Stomach smooth muscle (tissue), 2 donors: ENCODE measurements around the gene TMEM252.

Experiments
- H3K27ac ChIP-seq: one replicate; pipeline ENCODE4 v1.7.0; 2013; ENCODE audit warnings: mild to moderate bottlenecking, low read length, inconsistent platforms
- H3K27me3 ChIP-seq, 2 donors: one replicate each; pipeline ENCODE4 v1.7.0; 2013; ENCODE audit warnings: low read length in 2 of 2; ENCODE audit not compliant: insufficient read depth in 2 of 2, control insufficient read depth in 1 of 2
- H3K36me3 ChIP-seq, 2 donors: one replicate each; pipeline ENCODE4 v1.7.0; 2013; ENCODE audit warnings: low read length in 2 of 2; ENCODE audit not compliant: control insufficient read depth in 2 of 2, insufficient read depth in 2 of 2
- H3K4me1 ChIP-seq: one replicate; pipeline ENCODE4 v1.7.0; 2013; ENCODE audit warnings: low read length; ENCODE audit not compliant: control insufficient read depth, insufficient read depth
- H3K4me3 ChIP-seq, 2 donors: one replicate each; pipeline ENCODE4 v1.7.0; 2013; ENCODE audit warnings: low read length in 2 of 2
- H3K9ac ChIP-seq, 2 donors: one replicate each; pipeline ENCODE4 v1.7.0; 2013; ENCODE audit warnings: low read length in 2 of 2, mild to moderate bottlenecking in 1 of 2
- H3K9me3 ChIP-seq, 2 donors: one replicate each; pipeline ENCODE4 v1.7.0; 2013; ENCODE audit warnings: low read length in 2 of 2; ENCODE audit not compliant: control insufficient read depth in 2 of 2
- donor health status: healthy.
- donor health status: Pancreatic carcinoma.

TMEM252 gene

GRCh38 chr9:68560071-68560844 lies 19.6 kb upstream of the TMEM252 start:
- H3K9me3 ChIP-seq, result no peaks in the 10 kb centered on the region
- no peaks in the 10 kb centered on the region for H3K36me3 ChIP-seq
- H3K4me1 ChIP-seq, result peaks cover 12% of the 10 kb centered on the region
- H3K27me3 ChIP-seq, result no peaks in the 10 kb centered on the region
- no peak overlapping the region for H3K4me3 ChIP-seq
- H3K9ac ChIP-seq, result no peak overlapping the region
- H3K27ac ChIP-seq, result peak overlapping the region; percentile 41

GRCh38 chr9:68558545-68558944 lies 17.9 kb upstream of the TMEM252 start:
- H3K9ac ChIP-seq, result no peak overlapping the region
- no peak overlapping the region for H3K27ac ChIP-seq
- no peaks in the 10 kb centered on the region for H3K27me3 ChIP-seq
- H3K36me3 ChIP-seq, result no peaks in the 10 kb centered on the region
- H3K4me3 ChIP-seq, result no peak overlapping the region
- H3K9me3 ChIP-seq, result no peaks in the 10 kb centered on the region
- H3K4me1 ChIP-seq, result peaks cover 9% of the 10 kb centered on the region

GRCh38 chr9:68555437-68556150 lies 14.9 kb upstream of the TMEM252 start:
- Histone ChIP-seq H3K36me3 (no peaks in the 10 kb centered on the region), H3K4me1 (peaks cover 4% of the 10 kb centered on the region), H3K27me3 (no peaks in the 10 kb centered on the region), H3K27ac (no peak overlapping the region), H3K9ac (no peak overlapping the region), H3K9me3 (no peaks in the 10 kb centered on the region), H3K4me3 (no peak overlapping the region)

- Histone ChIP-seq H3K9ac (no peak overlapping the region), H3K4me3 (no peak overlapping the region), H3K27ac (peak overlapping the region; percentile 7)
Observed at GRCh38 chr9:68552700-68553476, 12.2 kb upstream of the TMEM252 start.

GRCh38 chr9:68551191-68551590 lies 10.5 kb upstream of the TMEM252 start:
- no peaks in the 10 kb centered on the region for H3K27me3 ChIP-seq
- H3K36me3 ChIP-seq, result no peaks in the 10 kb centered on the region
- H3K9ac ChIP-seq, result no peak overlapping the region
- peaks cover 3% of the 10 kb centered on the region for H3K4me1 ChIP-seq
- peaks cover 0 to 2% of the 10 kb centered on the region in 2 donors for H3K9me3 ChIP-seq
- no peak overlapping the region for H3K27ac ChIP-seq
- no peak overlapping the region for H3K4me3 ChIP-seq

More at GRCh38 chr9:68552700-68553476, 12.2 kb upstream of the TMEM252 start:
- Histone ChIP-seq H3K4me1 (no peaks in the 10 kb centered on the region), H3K9me3 (no peaks in the 10 kb centered on the region), H3K27me3 (no peaks in the 10 kb centered on the region), H3K36me3 (no peaks in the 10 kb centered on the region)

GRCh38 chr9:68548241-68548640 lies 7.6 kb upstream of the TMEM252 start:
- H3K27me3 ChIP-seq, result no peaks in the 10 kb centered on the region
- peaks cover 0 to 2% of the 10 kb centered on the region in 2 donors for H3K9me3 ChIP-seq
- H3K36me3 ChIP-seq, result no peaks in the 10 kb centered on the region
- no peak overlapping the region for H3K4me3 ChIP-seq
- peaks cover 3% of the 10 kb centered on the region for H3K4me1 ChIP-seq
- no peak overlapping the region for H3K27ac ChIP-seq
- no peak overlapping the region for H3K9ac ChIP-seq

GRCh38 chr9:68547417-68547816 lies 6.7 kb upstream of the TMEM252 start:
- no peak overlapping the region for H3K9ac ChIP-seq
- no peak overlapping the region for H3K27ac ChIP-seq
- peaks cover 3% of the 10 kb centered on the region for H3K4me1 ChIP-seq
- no peak overlapping the region for H3K4me3 ChIP-seq
- H3K9me3 ChIP-seq, result peaks cover 0 to 2% of the 10 kb centered on the region in 2 donors
- no peaks in the 10 kb centered on the region for H3K27me3 ChIP-seq
- H3K36me3 ChIP-seq, result no peaks in the 10 kb centered on the region

- H3K9me3 ChIP-seq, result peaks cover 0 to 2% of the 10 kb centered on the region in 2 donors
- H3K27me3 ChIP-seq, result no peaks in the 10 kb centered on the region
- peaks cover 7% of the 10 kb centered on the region for H3K4me1 ChIP-seq
- H3K4me3 ChIP-seq, result no peak overlapping the region
- peak overlapping the region; percentile 55 for H3K27ac ChIP-seq
- H3K9ac ChIP-seq, result peak overlapping the region in 1 of 2 donors; percentile 13
- no peaks in the 10 kb centered on the region for H3K36me3 ChIP-seq
Observed at GRCh38 chr9:68546596-68547390, 6.1 kb upstream of the TMEM252 start.

- no peak overlapping the region for H3K9ac ChIP-seq
- peaks cover 0 to 2% of the 10 kb centered on the region in 2 donors for H3K9me3 ChIP-seq
- H3K27ac ChIP-seq, result no peak overlapping the region
- H3K27me3 ChIP-seq, result no peaks in the 10 kb centered on the region
- H3K4me3 ChIP-seq, result no peak overlapping the region
- no peaks in the 10 kb centered on the region for H3K36me3 ChIP-seq
- peaks cover 23% of the 10 kb centered on the region for H3K4me1 ChIP-seq
Observed at GRCh38 chr9:68545033-68545705, 4.5 kb upstream of the TMEM252 start.
